AG09319 (cell line): ENCODE data around the gene POLR2L.

Experiments used
- DNase-seq: peaks from one replicate; pipeline ENCODE4 v3.0.0-alpha.2; 2010; ENCODE audit warnings: low read depth; ENCODE audit errors: extremely low read depth
- CTCF ChIP-seq: IDR thresholded peaks from 2 replicates; pipeline ENCODE4 v1.5.1; 2011; ENCODE audit warnings: low read depth, mild to moderate bottlenecking, inconsistent platforms, low read length, moderate library complexity

Gene POLR2L

GRCh38 chr11:853682-854448, 11.5 kb upstream of the POLR2L start:
- no peak for DNase-seq
- no peak for TF ChIP-seq CTCF

- no peak for TF ChIP-seq CTCF
- no peak for DNase-seq
These were observed 10.4 kb upstream of the POLR2L start for GRCh38 chr11:852762-853161.

- DNase-seq, result no peak
- no peak; the same call in 1 of the 2 replicates for TF ChIP-seq CTCF
These were observed 8.7 kb upstream of the POLR2L start for GRCh38 chr11:850775-851763.

GRCh38 chr11:849951-850774, 7.8 kb upstream of the POLR2L start:
- no peak for DNase-seq
- no peak for TF ChIP-seq CTCF

- TF ChIP-seq CTCF, result no peak
- DNase-seq, result no peak
These were observed 6.9 kb upstream of the POLR2L start for GRCh38 chr11:849104-849824.

- TF ChIP-seq CTCF, result peak; percentile 81
- DNase-seq, result no peak
These were observed 6.1 kb upstream of the POLR2L start for GRCh38 chr11:848380-848931.
